DND-41 (cell line): Measurements from ENCODE around the gene MYLIP.

ENCODE experiments used
- EZH2 ChIP-seq: IDR thresholded peaks from 3 replicates; pipeline ENCODE4 v1.6.1; 2012; ENCODE audit warnings: borderline replicate concordance, low read depth, mild to moderate bottlenecking, moderate library complexity, low read length, inconsistent platforms; ENCODE audit not compliant: severe bottlenecking
- TF ChIP-seq, protein P1 (sequence below): IDR thresholded peaks from 2 replicates; pipeline ENCODE4 v1.5.1; 2012; ENCODE audit warnings: borderline replicate concordance, low read length, moderate library complexity, mild to moderate bottlenecking; ENCODE audit not compliant: poor library complexity, severe bottlenecking; ENCODE audit errors: extremely low read depth

DNA sequence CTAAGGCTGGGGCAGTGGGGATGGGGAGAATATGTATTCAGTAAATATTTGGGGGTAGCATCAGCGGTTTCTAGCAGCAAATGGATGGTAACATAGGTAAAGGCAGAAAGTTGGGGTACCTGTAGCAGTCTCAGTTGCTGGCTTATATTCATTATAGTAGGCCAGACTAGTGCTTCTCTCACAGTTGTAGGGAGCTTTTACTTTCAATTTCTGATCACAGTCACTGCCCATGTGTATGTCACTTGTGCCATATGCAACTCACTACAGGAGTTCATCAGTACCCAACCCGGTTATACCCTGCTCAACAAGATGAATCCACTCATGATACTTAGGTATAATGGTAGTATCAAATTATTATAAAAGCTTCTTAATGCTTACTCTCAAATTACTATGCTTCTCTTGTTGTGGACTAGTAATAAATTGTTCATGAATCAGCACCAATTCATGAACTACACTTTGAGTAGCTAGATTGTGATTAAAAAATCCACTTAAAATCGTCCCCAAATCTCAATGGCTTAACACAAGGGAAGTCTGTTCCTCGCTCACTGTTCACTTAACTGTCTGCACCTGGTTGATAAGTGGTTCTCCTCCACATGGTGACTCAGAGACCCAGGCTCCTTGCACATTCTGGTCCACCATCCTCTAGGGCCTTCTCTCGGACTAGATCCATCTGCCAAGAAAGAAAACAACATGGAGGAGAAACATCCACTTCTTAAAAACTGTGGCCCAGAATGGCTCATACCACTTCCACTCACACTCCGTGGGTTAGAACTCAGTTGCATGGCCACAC lies 31.3 kb upstream of the MYLIP start:
- TF ChIP-seq, protein P1, sequence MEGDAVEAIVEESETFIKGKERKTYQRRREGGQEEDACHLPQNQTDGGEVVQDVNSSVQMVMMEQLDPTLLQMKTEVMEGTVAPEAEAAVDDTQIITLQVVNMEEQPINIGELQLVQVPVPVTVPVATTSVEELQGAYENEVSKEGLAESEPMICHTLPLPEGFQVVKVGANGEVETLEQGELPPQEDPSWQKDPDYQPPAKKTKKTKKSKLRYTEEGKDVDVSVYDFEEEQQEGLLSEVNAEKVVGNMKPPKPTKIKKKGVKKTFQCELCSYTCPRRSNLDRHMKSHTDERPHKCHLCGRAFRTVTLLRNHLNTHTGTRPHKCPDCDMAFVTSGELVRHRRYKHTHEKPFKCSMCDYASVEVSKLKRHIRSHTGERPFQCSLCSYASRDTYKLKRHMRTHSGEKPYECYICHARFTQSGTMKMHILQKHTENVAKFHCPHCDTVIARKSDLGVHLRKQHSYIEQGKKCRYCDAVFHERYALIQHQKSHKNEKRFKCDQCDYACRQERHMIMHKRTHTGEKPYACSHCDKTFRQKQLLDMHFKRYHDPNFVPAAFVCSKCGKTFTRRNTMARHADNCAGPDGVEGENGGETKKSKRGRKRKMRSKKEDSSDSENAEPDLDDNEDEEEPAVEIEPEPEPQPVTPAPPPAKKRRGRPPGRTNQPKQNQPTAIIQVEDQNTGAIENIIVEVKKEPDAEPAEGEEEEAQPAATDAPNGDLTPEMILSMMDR = no peak
- no peak for TF ChIP-seq EZH2
